ENCODE measurements around the gene TAP1.
A peak's percentile ranks its signal among the peaks of the same experiment; 100 is the strongest.
"Not testable (repeated sequence)": the region's sequence is repeated elsewhere in the genome, so short reads cannot be mapped to it uniquely, and the experiment has no call there.

TAP1 gene

DNA sequence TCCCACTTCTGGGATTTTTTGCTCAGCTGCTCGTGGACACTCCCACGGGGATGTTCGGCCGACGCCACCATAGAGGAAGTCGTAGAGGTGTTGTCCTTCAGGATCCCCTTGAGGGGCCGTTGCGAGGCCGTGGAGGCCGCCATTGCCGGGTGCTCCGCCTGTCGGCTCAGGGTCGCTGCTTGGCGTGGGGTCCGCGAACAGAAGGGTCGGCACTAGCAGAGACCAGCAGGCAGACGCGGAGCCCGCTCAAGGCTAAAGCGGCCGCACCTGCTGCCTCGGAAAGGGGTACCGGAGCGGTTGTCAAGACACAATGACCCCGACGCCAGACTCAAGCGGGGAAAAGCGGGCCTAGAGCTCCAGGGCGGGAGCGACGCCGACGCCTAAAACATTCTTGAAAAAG, 26.2 kb upstream of the TAP1 start:
- DNase-seq (ENCODE audit: low read depth) = no peak
- TF ChIP-seq, protein P1, sequence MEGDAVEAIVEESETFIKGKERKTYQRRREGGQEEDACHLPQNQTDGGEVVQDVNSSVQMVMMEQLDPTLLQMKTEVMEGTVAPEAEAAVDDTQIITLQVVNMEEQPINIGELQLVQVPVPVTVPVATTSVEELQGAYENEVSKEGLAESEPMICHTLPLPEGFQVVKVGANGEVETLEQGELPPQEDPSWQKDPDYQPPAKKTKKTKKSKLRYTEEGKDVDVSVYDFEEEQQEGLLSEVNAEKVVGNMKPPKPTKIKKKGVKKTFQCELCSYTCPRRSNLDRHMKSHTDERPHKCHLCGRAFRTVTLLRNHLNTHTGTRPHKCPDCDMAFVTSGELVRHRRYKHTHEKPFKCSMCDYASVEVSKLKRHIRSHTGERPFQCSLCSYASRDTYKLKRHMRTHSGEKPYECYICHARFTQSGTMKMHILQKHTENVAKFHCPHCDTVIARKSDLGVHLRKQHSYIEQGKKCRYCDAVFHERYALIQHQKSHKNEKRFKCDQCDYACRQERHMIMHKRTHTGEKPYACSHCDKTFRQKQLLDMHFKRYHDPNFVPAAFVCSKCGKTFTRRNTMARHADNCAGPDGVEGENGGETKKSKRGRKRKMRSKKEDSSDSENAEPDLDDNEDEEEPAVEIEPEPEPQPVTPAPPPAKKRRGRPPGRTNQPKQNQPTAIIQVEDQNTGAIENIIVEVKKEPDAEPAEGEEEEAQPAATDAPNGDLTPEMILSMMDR (conservative IDR thresholded peaks at IDR 0.05; ENCODE audit: control insufficient read depth, insufficient read depth, low read depth, low read length) = no peak
- H3K4me3 ChIP-seq (ENCODE audit: control insufficient read depth, low read depth, low read length) = no peak overlapping the region

DNA sequence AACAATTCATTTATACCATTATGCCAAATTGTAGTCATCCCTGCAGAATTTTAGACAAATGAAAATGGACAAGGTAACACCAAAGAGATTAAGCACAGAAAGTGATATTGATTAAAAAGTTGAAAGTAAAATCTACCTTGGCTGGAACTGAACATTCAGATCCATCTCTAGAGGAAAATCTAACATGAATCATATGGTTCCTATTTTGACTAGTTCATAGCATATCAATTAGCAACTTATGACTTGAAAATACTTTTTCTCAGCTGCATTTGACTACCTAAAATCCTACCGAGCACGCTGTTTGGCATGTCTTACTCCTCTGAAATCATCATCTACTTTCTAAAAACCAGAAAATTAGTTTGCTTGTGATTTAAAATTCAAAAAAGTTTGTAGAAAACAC, 23.1 kb upstream of the TAP1 start:
- TF ChIP-seq, protein P1 (conservative IDR thresholded peaks at IDR 0.05; ENCODE audit: control insufficient read depth, insufficient read depth, low read depth, low read length) = no peak
- H3K4me3 ChIP-seq (ENCODE audit: control insufficient read depth, low read depth, low read length) = no peak overlapping the region
- DNase-seq (ENCODE audit: low read depth) = no peak

DNA sequence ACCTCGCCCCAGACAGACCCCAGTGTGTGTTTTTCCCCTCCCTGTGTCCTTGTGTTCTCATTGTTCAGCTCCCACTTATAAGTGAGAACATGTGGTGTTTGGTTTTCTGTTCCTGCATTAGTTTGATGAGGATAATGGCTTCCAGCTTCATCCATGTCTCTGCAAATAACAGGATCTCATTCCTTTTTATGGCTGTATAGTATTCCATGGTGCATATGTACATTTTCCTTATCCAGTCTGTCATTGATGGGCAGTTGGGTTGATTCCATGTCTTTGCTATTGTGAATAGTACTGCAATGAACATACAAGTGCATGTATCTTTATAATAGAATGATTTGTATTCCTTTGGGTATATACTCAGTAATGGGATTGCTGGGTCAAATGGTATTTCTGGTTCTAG, 20.4 kb upstream of the TAP1 start:
- not testable (repeated sequence) for DNase-seq (ENCODE audit: low read depth); H3K4me3 ChIP-seq (ENCODE audit: control insufficient read depth, low read depth, low read length)

DNA sequence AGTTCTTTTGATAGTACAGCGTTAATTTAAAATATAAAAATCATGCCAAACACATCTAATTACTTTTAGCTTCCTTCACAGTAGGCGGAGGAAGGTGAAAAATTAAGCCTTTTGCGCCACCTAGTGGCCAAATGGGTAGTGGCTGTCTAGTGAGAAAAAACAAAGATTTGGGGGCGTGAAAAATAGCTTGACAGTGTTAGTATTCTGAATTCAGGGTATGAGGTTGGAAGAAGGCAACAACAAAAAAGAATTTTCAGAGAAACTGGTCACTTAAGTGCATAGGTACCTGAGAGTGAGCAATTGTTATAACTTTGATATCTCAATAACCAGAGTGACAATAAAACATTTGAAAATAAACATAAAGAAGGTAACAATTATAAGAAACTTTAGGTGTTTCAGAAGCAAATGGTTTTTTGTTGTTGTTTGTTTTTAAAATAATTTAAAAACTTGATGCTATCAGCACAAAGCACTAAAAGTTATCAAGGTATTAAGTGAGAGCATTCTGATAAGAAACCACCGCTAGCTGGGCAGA, 14.8 kb upstream of the TAP1 start:
- TF ChIP-seq, protein P1 (conservative IDR thresholded peaks at IDR 0.05; ENCODE audit: control insufficient read depth, insufficient read depth, low read depth, low read length) = peak; percentile 95
- DNase-seq (ENCODE audit: low read depth) = peak; percentile 75

DNA sequence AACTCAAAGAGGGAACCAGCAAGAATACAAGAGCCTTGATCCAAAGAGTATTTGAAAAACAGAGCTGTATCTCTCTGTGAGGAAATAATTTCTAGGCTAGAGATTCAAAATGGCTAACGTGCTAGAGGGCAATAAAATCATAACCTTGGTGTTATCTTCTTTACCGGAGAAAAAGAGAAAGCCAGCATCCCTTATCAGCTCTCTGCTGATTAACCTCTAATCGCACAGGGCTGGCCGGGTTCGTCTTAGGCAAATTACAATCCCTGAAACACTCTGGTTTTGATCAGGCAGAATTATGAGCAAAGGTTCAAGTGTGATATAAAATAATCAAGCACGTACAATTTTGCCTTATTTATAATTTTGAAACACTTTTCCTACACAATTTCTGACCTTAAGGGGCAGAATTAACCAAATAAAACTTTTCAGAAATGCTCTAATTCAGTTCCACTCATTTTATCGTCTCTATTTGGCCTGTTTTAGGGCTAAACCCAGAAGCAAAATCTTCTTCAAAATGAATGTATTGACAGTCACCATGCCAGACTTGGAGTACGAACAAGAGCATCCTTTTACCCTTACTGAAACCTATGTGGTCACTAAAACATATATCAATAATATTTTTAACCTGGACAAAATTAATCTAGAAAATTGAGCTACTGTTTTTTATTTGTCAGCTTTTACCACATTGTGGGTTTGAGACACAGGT, 14.2 kb upstream of the TAP1 start:
- no peak for DNase-seq (ENCODE audit: low read depth)
- no peak overlapping the region for H3K4me3 ChIP-seq (ENCODE audit: control insufficient read depth, low read depth, low read length)
- TF ChIP-seq, protein P1 (conservative IDR thresholded peaks at IDR 0.05; ENCODE audit: control insufficient read depth, insufficient read depth, low read depth, low read length) = no peak

More for the DNA sequence above, 14.8 kb upstream of the TAP1 start:
- no peak overlapping the region for H3K4me3 ChIP-seq (ENCODE audit: control insufficient read depth, low read depth, low read length)

DNA sequence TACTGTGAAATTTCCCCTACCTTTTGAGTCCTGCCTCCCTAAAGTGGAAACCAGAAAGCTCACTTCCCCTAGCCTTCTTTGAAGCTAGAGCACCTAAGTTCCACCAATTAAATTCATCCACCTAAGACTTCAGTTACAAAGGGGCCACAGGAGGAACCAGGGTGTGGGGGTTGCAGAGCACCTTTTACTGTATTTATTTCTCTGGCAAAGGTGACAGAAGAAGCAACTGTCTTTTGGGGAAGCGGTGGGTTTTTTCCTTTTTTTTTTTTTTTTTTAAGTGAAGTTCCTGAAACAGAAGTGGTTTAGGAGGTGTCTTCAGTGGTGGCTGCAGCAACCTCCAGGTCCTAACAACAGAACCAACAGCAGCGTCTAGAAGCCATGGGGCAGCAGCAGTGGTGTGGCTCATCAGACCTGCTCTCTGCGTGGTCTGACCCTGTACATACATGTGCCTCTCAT, 13.5 kb upstream of the TAP1 start:
- H3K4me3 ChIP-seq (ENCODE audit: control insufficient read depth, low read depth, low read length) = no peak overlapping the region
- no peak for DNase-seq (ENCODE audit: low read depth)
- TF ChIP-seq, protein P1 (conservative IDR thresholded peaks at IDR 0.05; ENCODE audit: control insufficient read depth, insufficient read depth, low read depth, low read length) = no peak

DNA sequence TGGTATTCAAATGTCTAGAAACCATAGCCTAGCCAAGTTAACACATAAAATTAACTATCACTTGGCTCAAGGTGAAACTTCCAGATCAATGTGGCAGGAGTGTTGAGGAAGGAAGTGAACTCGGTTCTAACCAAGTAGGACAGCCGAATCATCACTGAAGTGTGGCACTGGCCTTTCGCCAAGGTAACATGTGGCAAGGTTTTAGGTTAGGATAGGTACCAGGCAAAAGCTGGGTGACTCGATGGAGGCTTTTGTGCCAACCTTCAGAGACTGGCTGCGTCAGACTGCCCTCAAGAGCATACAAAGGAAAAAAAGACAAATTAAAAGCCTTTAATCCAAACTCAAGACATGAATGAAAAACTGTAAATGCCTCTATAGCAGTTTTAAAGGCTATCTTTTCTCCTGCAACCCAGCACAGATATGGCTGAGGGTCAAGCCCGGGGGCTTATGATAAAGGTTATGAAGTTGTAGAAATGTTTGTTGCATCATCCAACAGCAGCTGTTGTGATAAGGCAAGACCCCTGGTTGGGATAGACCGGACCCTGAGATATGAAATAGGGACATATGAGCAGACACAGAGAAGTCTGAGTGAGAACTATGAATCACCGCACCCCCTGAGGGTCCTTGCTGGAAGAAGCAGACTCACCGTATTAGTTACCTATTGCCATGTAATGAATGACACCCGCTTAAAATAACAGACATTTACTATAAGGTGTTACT, 12.4 kb upstream of the TAP1 start:
- TF ChIP-seq, protein P1 (conservative IDR thresholded peaks at IDR 0.05; ENCODE audit: control insufficient read depth, insufficient read depth, low read depth, low read length) = no peak

More for the DNA sequence above, 12.4 kb upstream of the TAP1 start:
- DNase-seq (ENCODE audit: low read depth) = no peak
- H3K4me3 ChIP-seq (ENCODE audit: control insufficient read depth, low read depth, low read length) = no peak overlapping the region
